Epidermal melanocyte (primary cell): ENCODE data around the gene HLA-DRB1.
"Not testable (repeated sequence)": the region's sequence is repeated elsewhere in the genome, so short reads cannot be mapped to it uniquely, and the experiment has no call there.

Experiments
- DNase-seq: peaks from one replicate; pipeline ENCODE4 v3.0.0; 2011; ENCODE audit warnings: low spot score; ENCODE audit not compliant: insufficient read length

Gene HLA-DRB1

GRCh38 chr6:32562940-32563339 lies 26.7 kb downstream of the HLA-DRB1 start:
- no peak for DNase-seq

GRCh38 chr6:32559747-32560146 lies 29.9 kb downstream of the HLA-DRB1 start:
- DNase-seq = no peak

GRCh38 chr6:32558426-32559057 lies 31.1 kb downstream of the HLA-DRB1 start:
- DNase-seq = no peak

GRCh38 chr6:32554116-32554965 lies 35.3 kb downstream of the HLA-DRB1 start:
- DNase-seq = no peak

- no peak for DNase-seq
Measured at GRCh38 chr6:32553037-32553742, 36.5 kb downstream of the HLA-DRB1 start.

- DNase-seq = no peak
Measured at GRCh38 chr6:32551410-32551809, 38.2 kb downstream of the HLA-DRB1 start.

GRCh38 chr6:32539839-32540238 lies 49.8 kb downstream of the HLA-DRB1 start:
- DNase-seq = no peak

- not testable (repeated sequence) for DNase-seq
Measured at GRCh38 chr6:32530431-32530793, 59.2 kb downstream of the HLA-DRB1 start.

GRCh38 chr6:32529697-32530430 lies 59.8 kb downstream of the HLA-DRB1 start, which contains the start of gene HLA-DRB5:
TSS of gene HLA-DRB5 (minus strand) at chr6:32530287. CDS start at chr6:32530224, 63 bp downstream.
- no peak for DNase-seq
